Nephron progenitor cell (in vitro differentiated cells): ENCODE measurements around the gene AKAIN1.

ENCODE experiments used
- DNase-seq: peaks from one replicate; pipeline ENCODE4 v3.0.0; 2021
- H3K27ac Mint-ChIP-seq: 2 replicates; pipeline ENCODE4 v1.8.0; 2021; ENCODE audit warnings: mild to moderate bottlenecking, moderate library complexity, mixed read lengths
- H3K27me3 Mint-ChIP-seq: 2 replicates; pipeline ENCODE4 v1.8.0; 2021; ENCODE audit warnings: mild to moderate bottlenecking, low read depth, mixed read lengths; ENCODE audit not compliant: poor library complexity
- H3K36me3 Mint-ChIP-seq: 2 replicates; pipeline ENCODE4 v1.8.0; 2021; ENCODE audit warnings: low read depth, mixed read lengths
- H3K4me1 Mint-ChIP-seq: 2 replicates; pipeline ENCODE4 v1.8.0; 2021; ENCODE audit warnings: mixed read lengths
- H3K4me3 Mint-ChIP-seq: 2 replicates; pipeline ENCODE4 v1.8.0; 2021; ENCODE audit warnings: mild to moderate bottlenecking, moderate library complexity, mixed read lengths
- H3K9me3 Mint-ChIP-seq: 2 replicates; pipeline ENCODE4 v1.8.0; 2021; ENCODE audit warnings: mild to moderate bottlenecking, moderate library complexity, mixed read lengths
- TF ChIP-seq, protein P1 (sequence below): fragments of 200-600 bp; sonication (generic); IDR thresholded peaks from 2 replicates; pipeline ENCODE4 v1.5.0; 2021; ENCODE audit warnings: antibody characterized with exemption

The AKAIN1 gene

GRCh38 chr18:5197032-5197434, at the start of gene AKAIN1:
Gene AKAIN1 (minus strand): TSS chr18:5197257. CDS start chr18:5197053, 204 bp downstream.
- Mint-ChIP-seq H3K27me3 (peaks cover 51% of the 10 kb centered on the region), H3K4me3 (peak within 1 kb of the TSS; percentile 82)

GRCh38 chr18:5244941-5245340, 47.9 kb upstream of the AKAIN1 start:
- H3K27me3 Mint-ChIP-seq = peaks cover 4% of the 10 kb centered on the region
- no peak overlapping the region for H3K4me3 Mint-ChIP-seq
- peaks cover 45% of the 10 kb centered on the region for H3K36me3 Mint-ChIP-seq
- TF ChIP-seq, protein P1, sequence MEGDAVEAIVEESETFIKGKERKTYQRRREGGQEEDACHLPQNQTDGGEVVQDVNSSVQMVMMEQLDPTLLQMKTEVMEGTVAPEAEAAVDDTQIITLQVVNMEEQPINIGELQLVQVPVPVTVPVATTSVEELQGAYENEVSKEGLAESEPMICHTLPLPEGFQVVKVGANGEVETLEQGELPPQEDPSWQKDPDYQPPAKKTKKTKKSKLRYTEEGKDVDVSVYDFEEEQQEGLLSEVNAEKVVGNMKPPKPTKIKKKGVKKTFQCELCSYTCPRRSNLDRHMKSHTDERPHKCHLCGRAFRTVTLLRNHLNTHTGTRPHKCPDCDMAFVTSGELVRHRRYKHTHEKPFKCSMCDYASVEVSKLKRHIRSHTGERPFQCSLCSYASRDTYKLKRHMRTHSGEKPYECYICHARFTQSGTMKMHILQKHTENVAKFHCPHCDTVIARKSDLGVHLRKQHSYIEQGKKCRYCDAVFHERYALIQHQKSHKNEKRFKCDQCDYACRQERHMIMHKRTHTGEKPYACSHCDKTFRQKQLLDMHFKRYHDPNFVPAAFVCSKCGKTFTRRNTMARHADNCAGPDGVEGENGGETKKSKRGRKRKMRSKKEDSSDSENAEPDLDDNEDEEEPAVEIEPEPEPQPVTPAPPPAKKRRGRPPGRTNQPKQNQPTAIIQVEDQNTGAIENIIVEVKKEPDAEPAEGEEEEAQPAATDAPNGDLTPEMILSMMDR = no peak
- no peaks in the 10 kb centered on the region for H3K9me3 Mint-ChIP-seq
- no peak overlapping the region for H3K27ac Mint-ChIP-seq
- peaks cover 19% of the 10 kb centered on the region for H3K4me1 Mint-ChIP-seq
- no peak for DNase-seq

More at GRCh38 chr18:5197032-5197434, at the start of gene AKAIN1:
- Mint-ChIP-seq H3K27ac (no peak within 1 kb of the TSS), H3K4me1 (peaks cover 23% of the 10 kb centered on the region), H3K9me3 (no peaks in the 10 kb centered on the region), H3K36me3 (no peaks in the 10 kb centered on the region)
- peak; percentile 86 for DNase-seq
- TF ChIP-seq, protein P1 = no peak

- Mint-ChIP-seq H3K36me3 (peaks cover 47% of the 10 kb centered on the region), H3K4me3 (peak overlapping the region; percentile 98), H3K4me1 (peaks cover 45% of the 10 kb centered on the region), H3K27ac (no peak overlapping the region), H3K9me3 (peaks cover 16% of the 10 kb centered on the region), H3K27me3 (no peaks in the 10 kb centered on the region)
- no peak for DNase-seq
- TF ChIP-seq, protein P1 = no peak
Measured at GRCh38 chr18:5239447-5239846, 42.4 kb upstream of the AKAIN1 start.

- Mint-ChIP-seq H3K36me3 (peaks cover 44% of the 10 kb centered on the region), H3K4me1 (peaks cover 45% of the 10 kb centered on the region), H3K27me3 (peaks cover 8% of the 10 kb centered on the region), H3K4me3 (peak overlapping the region; percentile 98), H3K9me3 (peaks cover 26% of the 10 kb centered on the region), H3K27ac (peak overlapping the region; percentile 100)
- DNase-seq = peak; percentile 56
- TF ChIP-seq, protein P1 = no peak
Measured at GRCh38 chr18:5238371-5238976, 41.4 kb upstream of the AKAIN1 start.

- H3K27ac Mint-ChIP-seq = peak overlapping the region; percentile 100
- H3K36me3 Mint-ChIP-seq = peaks cover 40% of the 10 kb centered on the region
- TF ChIP-seq, protein P1 = no peak
- peak; percentile 89 for DNase-seq
- peaks cover 10% of the 10 kb centered on the region for H3K27me3 Mint-ChIP-seq
- peaks cover 45% of the 10 kb centered on the region for H3K4me1 Mint-ChIP-seq
- H3K9me3 Mint-ChIP-seq = peaks cover 31% of the 10 kb centered on the region
- peak overlapping the region; percentile 98 for H3K4me3 Mint-ChIP-seq
Measured at GRCh38 chr18:5237723-5238370, 40.8 kb upstream of the AKAIN1 start.
